Thoracic aorta (tissue), 2 donors: ENCODE results near the gene BANK1. TPM values are rescaled to one million over a fixed set of nuclear protein-coding genes. Genes with fewer than 3 reads are reported as not detected.

Experiments used
- ATAC-seq: fragments of 150-250 bp; one replicate; pipeline ENCODE4 v1.8.0; 2017; ENCODE audit warnings: low read depth; ENCODE audit not compliant: insufficient number of reproducible peaks, low FRiP score
- DNase-seq: peaks from one replicate; pipeline ENCODE4 v3.0.0-alpha.2; 2020; ENCODE audit warnings: low spot score
- H3K27ac ChIP-seq, 2 donors: fragments of 200-600 bp; sonication (generic); 1 replicate in 1 of 2; 2 replicates in 1 of 2; pipeline ENCODE4 v1.5.1; 2016; ENCODE audit warnings: mild to moderate bottlenecking in 2 of 2, moderate library complexity in 2 of 2
- H3K27me3 ChIP-seq: fragments of 200-600 bp; sonication (generic); replicated peaks from 2 replicates; pipeline ENCODE4 v1.6.0; 2016; ENCODE audit warnings: mild to moderate bottlenecking; ENCODE audit not compliant: insufficient read depth
- H3K36me3 ChIP-seq: fragments of 200-600 bp; sonication (generic); one replicate; pipeline ENCODE4 v1.5.1; 2016
- H3K4me1 ChIP-seq, 2 donors: fragments of 200-600 bp; sonication (generic); 1 replicate in 1 of 2; 2 replicates in 1 of 2; pipeline versions ENCODE4 v1.5.1 to v1.6.0; 2016; ENCODE audit warnings: low read depth in 2 of 2, mild to moderate bottlenecking in 1 of 2; ENCODE audit not compliant: control insufficient read depth in 1 of 2
- H3K4me3 ChIP-seq: fragments of 200-600 bp; sonication (generic); 2 replicates; pipeline ENCODE4 v1.5.1; 2016; ENCODE audit warnings: mild to moderate bottlenecking
- H3K9me3 ChIP-seq: fragments of 200-600 bp; sonication (generic); 2 replicates; pipeline ENCODE4 v1.5.1; 2016
- CTCF ChIP-seq: fragments of 200-600 bp; sonication (generic); IDR thresholded peaks from one replicate; pipeline ENCODE4 v1.5.1; 2019; ENCODE audit warnings: antibody characterized with exemption
- total RNA-seq, 2 donors: library from RNA; depleted of rRNA; stranded (reverse); fragments of >200 nt; gene quantifications; one replicate each; pipeline versions ENCODE4 v1.1.0 to v1.2.3, GENCODE V29; 2016

The BANK1 gene
- total RNA-seq, 2 donors from 2014 or later: 0.85 to 1.1 TPM

GRCh38 chr4:101762534-101762933, 28.0 kb upstream of the BANK1 start:
- TF ChIP-seq CTCF: no peak
- Histone ChIP-seq H3K36me3 (no peaks in the 10 kb centered on the region), H3K4me3 (no peak overlapping the region), H3K27ac (no peak overlapping the region), H3K4me1 (no peaks in the 10 kb centered on the region), H3K27me3 (no peaks in the 10 kb centered on the region), H3K9me3 (no peaks in the 10 kb centered on the region)
- ATAC-seq (no peak), DNase-seq (no peak)

- H3K4me3 ChIP-seq: no peak overlapping the region
- H3K4me1 ChIP-seq: no peaks in the 10 kb centered on the region
- no peak for TF ChIP-seq CTCF
- H3K36me3 ChIP-seq: no peaks in the 10 kb centered on the region
- H3K9me3 ChIP-seq: no peaks in the 10 kb centered on the region
- no peak overlapping the region for H3K27ac ChIP-seq
- H3K27me3 ChIP-seq: no peaks in the 10 kb centered on the region
- ATAC-seq: no peak
- DNase-seq: no peak
Measured at GRCh38 chr4:101763576-101763975, 27.0 kb upstream of the BANK1 start.

GRCh38 chr4:101774807-101775206, 15.7 kb upstream of the BANK1 start:
- Histone ChIP-seq H3K27ac (no peak overlapping the region), H3K9me3 (no peaks in the 10 kb centered on the region), H3K4me3 (no peak overlapping the region), H3K4me1 (no peaks in the 10 kb centered on the region), H3K36me3 (no peaks in the 10 kb centered on the region), H3K27me3 (no peaks in the 10 kb centered on the region)
- DNase-seq (no peak), ATAC-seq (no peak)
- TF ChIP-seq CTCF: no peak

GRCh38 chr4:101777431-101777830, 13.1 kb upstream of the BANK1 start:
- no peak overlapping the region for H3K4me3 ChIP-seq
- H3K27me3 ChIP-seq: no peaks in the 10 kb centered on the region
- H3K27ac ChIP-seq: no peak overlapping the region
- H3K4me1 ChIP-seq: no peaks in the 10 kb centered on the region
- TF ChIP-seq CTCF: no peak
- H3K9me3 ChIP-seq: no peaks in the 10 kb centered on the region
- DNase-seq: no peak
- no peak for ATAC-seq
- no peaks in the 10 kb centered on the region for H3K36me3 ChIP-seq

- ATAC-seq (no peak), DNase-seq (no peak)
- Histone ChIP-seq H3K4me3 (no peak overlapping the region), H3K4me1 (no peaks in the 10 kb centered on the region), H3K27ac (no peak overlapping the region), H3K27me3 (no peaks in the 10 kb centered on the region), H3K9me3 (no peaks in the 10 kb centered on the region), H3K36me3 (no peaks in the 10 kb centered on the region)
- no peak for TF ChIP-seq CTCF
Measured at GRCh38 chr4:101780284-101780683, 10.2 kb upstream of the BANK1 start.
